Measurements from ENCODE around the gene ENTPD2. TPM values are rescaled to one million over a fixed set of nuclear protein-coding genes. Genes with fewer than 3 reads are reported as not detected.

ENTPD2 gene
- total RNA-seq, 6 donors from 2014 or later, result 0.34 to 0.98 (median 0.55) TPM; not detected in 2

GRCh38 chr9:137049544-137050449, 4.1 kb downstream of the ENTPD2 start:
- 43% methylated on average over 23 to 37 of the region's 38 CpGs for WGBS, 2 donors
- H3K9me3 ChIP-seq, result no peaks in the 10 kb centered on the region
- ATAC-seq (ENCODE audit: low FRiP score in 2 of 2), result peak in 1 of 2 donors; percentile 23
- TF ChIP-seq POLR2A (IDR thresholded peaks at IDR 0.05) (no peak), EP300 (IDR thresholded peaks at IDR 0.05) (no peak), CTCF (IDR thresholded peaks at IDR 0.05) (peak in 5 of 6 experiments; percentile 24 to 64 (median 57)), POLR2AphosphoS5 (IDR thresholded peaks at IDR 0.05) (no peak)
- H3K4me3 ChIP-seq, result no peak overlapping the region
- peaks cover 0 to 61% (median 28%) of the 10 kb centered on the region in 4 donors for H3K27me3 ChIP-seq
- peaks cover 27 to 47% (median 36%) of the 10 kb centered on the region in 4 donors for H3K4me1 ChIP-seq
- peak; percentile 56 to 68 for DNase-seq
- H3K36me3 ChIP-seq, result no peaks in the 10 kb centered on the region
- H3K27ac ChIP-seq, result no peak overlapping the region

- no peak for TF ChIP-seq CTCF (IDR thresholded peaks at IDR 0.05)
- TF ChIP-seq POLR2AphosphoS5 (IDR thresholded peaks at IDR 0.05), result no peak
- TF ChIP-seq POLR2A (IDR thresholded peaks at IDR 0.05), result no peak
- TF ChIP-seq EP300 (IDR thresholded peaks at IDR 0.05), result no peak
- Histone ChIP-seq H3K4me3 (no peak overlapping the region), H3K36me3 (no peaks in the 10 kb centered on the region), H3K9me3 (no peaks in the 10 kb centered on the region), H3K27me3 (peaks cover 0 to 65% (median 28%) of the 10 kb centered on the region in 4 donors), H3K27ac (no peak overlapping the region), H3K4me1 (peaks cover 30 to 47% (median 34%) of the 10 kb centered on the region in 4 donors)
- ATAC-seq (ENCODE audit: low FRiP score in 2 of 2) (no peak), DNase-seq (peak in 1 of 2 donors; percentile 84)
- WGBS, 2 donors, result 52 to 59% methylated on average over 10 to 30 of the region's 72 CpGs
These were observed 5.0 kb downstream of the ENTPD2 start for GRCh38 chr9:137048655-137049543.

GRCh38 chr9:137046088-137046787, 7.6 kb downstream of the ENTPD2 start, which contains the start of gene NPDC1:
NPDC1 (minus strand) TSS chr9:137046177; CDS start chr9:137045989, 188 bp downstream.
- peak; percentile 59 to 85 for ATAC-seq (ENCODE audit: low FRiP score in 2 of 2)
- H3K4me3 ChIP-seq, result peak within 1 kb of the TSS; percentile 55 to 82 (median 64)
- no peaks in the 10 kb centered on the region for H3K36me3 ChIP-seq
- DNase-seq, result peak; percentile 76 to 96
- H3K27ac ChIP-seq, result peak within 1 kb of the TSS; percentile 50 to 81 (median 76)
- no peaks in the 10 kb centered on the region for H3K9me3 ChIP-seq
- peaks cover 0 to 49% (median 16%) of the 10 kb centered on the region in 4 donors for H3K27me3 ChIP-seq
- 0 to 3% methylated on average over 12 to 43 of the region's 57 CpGs for WGBS, 2 donors
- TF ChIP-seq POLR2A (IDR thresholded peaks at IDR 0.05) (no peak), EP300 (IDR thresholded peaks at IDR 0.05) (no peak), CTCF (IDR thresholded peaks at IDR 0.05) (peak; percentile 69 to 91 (median 90)), POLR2AphosphoS5 (IDR thresholded peaks at IDR 0.05) (no peak)
- peaks cover 30 to 53% (median 37%) of the 10 kb centered on the region in 4 donors for H3K4me1 ChIP-seq

All from upper lobe of left lung (tissue), 6 donors.